Measurements from ENCODE around the gene GLRX3. TPM values are rescaled to one million over a fixed set of nuclear protein-coding genes. Genes with fewer than 3 reads are reported as not detected.

The GLRX3 gene
- total and polyA plus RNA-seq, 2 donors (not counting 1 experiment from before 2014, with no cell fraction given): 26.9 to 45.4 TPM

DNA sequence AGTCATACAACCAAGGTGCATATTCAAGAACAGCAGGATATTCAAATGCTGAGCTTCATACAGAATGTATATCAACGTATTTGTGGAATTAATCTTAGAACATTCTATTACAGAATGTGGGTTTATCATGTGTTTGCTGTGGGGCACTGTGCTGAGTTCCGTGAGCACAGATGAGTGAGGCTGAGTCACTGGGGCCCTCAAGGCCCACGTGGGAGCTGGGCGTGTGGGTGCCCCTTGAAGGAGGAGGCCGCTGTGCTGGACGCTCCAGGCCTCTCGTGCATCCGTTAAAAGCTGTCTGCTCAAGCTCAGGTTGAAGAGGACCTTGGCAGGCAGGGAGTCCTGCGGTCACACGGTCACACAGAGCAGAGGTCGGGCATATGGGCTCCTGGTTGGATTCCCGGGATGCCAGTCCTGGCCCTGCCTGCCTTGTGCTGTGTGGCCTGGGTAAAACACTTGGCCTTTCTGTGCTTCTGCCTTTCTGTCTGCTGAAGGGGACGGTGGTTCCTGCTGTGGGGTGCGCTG, 70.1 kb downstream of the GLRX3 start:
- no peaks in the 10 kb centered on the region for H3K9me3 ChIP-seq (ENCODE audit: control extremely low read depth in 1 of 3, control insufficient read depth in 2 of 3, insufficient read depth in 1 of 3, low read length in 2 of 3)
- no peaks in the 10 kb centered on the region for H3K27me3 Mint-ChIP-seq
- no peak overlapping the region for H3K4me3 ChIP-seq (ENCODE audit: control extremely low read depth in 1 of 5, extremely low read depth in 1 of 5, insufficient read depth in 1 of 5, low read depth in 2 of 5, low read length in 4 of 5)
- no peaks in the 10 kb centered on the region for H3K4me1 Mint-ChIP-seq
- POLR2A ChIA-PET: no interaction called here
- H2AFZ ChIP-seq (ENCODE audit: insufficient read depth, low read depth, low read length, poor library complexity, severe bottlenecking): no peak overlapping the region
- WGBS (ENCODE audit: insufficient coverage): 94% methylated on average over 13 of the region's 14 CpGs
- no peak overlapping the region for H3K27ac ChIP-seq (ENCODE audit: low read length in 2 of 2)
- no peaks in the 10 kb centered on the region for H4K20me1 ChIP-seq (ENCODE audit: control insufficient read depth, insufficient read depth, low read length, poor library complexity, severe bottlenecking)
- CTCF ChIA-PET: no interaction called here
- no peak for DNase-seq
- H3K9me3 Mint-ChIP-seq (ENCODE audit: insufficient read depth): no peaks in the 10 kb centered on the region
- intact Hi-C loops (cut with micrococcal nuclease): no loop called here
- no peaks in the 10 kb centered on the region for H3K36me3 ChIP-seq (replicated peaks in 1 of 2; ENCODE audit: control extremely low read depth in 1 of 2, control insufficient read depth in 1 of 2, extremely low read depth in 1 of 2, insufficient read depth in 2 of 2, low read length in 1 of 2)
- no peaks in the 10 kb centered on the region for H3K79me2 ChIP-seq (ENCODE audit: control insufficient read depth, insufficient read depth, low read length)
- no peak overlapping the region for H3K4me3 Mint-ChIP-seq
- TF ChIP-seq, protein P1, sequence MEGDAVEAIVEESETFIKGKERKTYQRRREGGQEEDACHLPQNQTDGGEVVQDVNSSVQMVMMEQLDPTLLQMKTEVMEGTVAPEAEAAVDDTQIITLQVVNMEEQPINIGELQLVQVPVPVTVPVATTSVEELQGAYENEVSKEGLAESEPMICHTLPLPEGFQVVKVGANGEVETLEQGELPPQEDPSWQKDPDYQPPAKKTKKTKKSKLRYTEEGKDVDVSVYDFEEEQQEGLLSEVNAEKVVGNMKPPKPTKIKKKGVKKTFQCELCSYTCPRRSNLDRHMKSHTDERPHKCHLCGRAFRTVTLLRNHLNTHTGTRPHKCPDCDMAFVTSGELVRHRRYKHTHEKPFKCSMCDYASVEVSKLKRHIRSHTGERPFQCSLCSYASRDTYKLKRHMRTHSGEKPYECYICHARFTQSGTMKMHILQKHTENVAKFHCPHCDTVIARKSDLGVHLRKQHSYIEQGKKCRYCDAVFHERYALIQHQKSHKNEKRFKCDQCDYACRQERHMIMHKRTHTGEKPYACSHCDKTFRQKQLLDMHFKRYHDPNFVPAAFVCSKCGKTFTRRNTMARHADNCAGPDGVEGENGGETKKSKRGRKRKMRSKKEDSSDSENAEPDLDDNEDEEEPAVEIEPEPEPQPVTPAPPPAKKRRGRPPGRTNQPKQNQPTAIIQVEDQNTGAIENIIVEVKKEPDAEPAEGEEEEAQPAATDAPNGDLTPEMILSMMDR (IDR thresholded peaks at IDR 0.05): no peak
- no peak for TF ChIP-seq EZH2 (IDR thresholded peaks at IDR 0.05; ENCODE audit: borderline replicate concordance, insufficient read depth, low read depth, low read length, poor library complexity, severe bottlenecking)
- H3K9ac ChIP-seq (ENCODE audit: low read length): no peak overlapping the region
- no peak for ATAC-seq (ENCODE audit: low read depth)
- H3K4me2 ChIP-seq (replicated peaks; ENCODE audit: low read depth, low read length, poor library complexity, severe bottlenecking): no peak overlapping the region
- H3K27me3 ChIP-seq (replicated peaks in 1 of 4; ENCODE audit: control extremely low read depth in 1 of 4, control insufficient read depth in 3 of 4, insufficient read depth in 4 of 4, low read length in 3 of 4): no peaks in the 10 kb centered on the region
- H3K4me1 ChIP-seq (ENCODE audit: control insufficient read depth in 2 of 2, insufficient read depth in 2 of 2, low read length in 2 of 2): no peaks in the 10 kb centered on the region
- H3K27ac Mint-ChIP-seq: no peak overlapping the region

DNA sequence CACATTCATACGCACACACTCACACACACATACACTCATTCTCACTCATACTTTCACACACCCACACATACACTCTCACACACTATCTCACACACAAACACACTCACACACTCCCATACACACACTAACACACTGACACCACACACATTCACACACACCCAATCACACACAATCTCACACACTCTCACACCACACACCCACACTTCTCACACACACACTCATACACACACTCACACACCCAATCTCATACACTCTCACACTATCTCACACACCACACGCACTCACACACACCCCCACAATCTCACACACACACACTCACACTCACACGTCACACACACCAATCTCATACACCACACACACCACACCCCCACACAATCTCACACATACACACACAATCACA, 71.0 kb downstream of the GLRX3 start:
- intact Hi-C loops (cut with micrococcal nuclease): no loop called here
- H3K36me3 ChIP-seq (replicated peaks in 1 of 2; ENCODE audit: control extremely low read depth in 1 of 2, control insufficient read depth in 1 of 2, extremely low read depth in 1 of 2, insufficient read depth in 2 of 2, low read length in 1 of 2): no peaks in the 10 kb centered on the region
- H3K4me1 ChIP-seq (ENCODE audit: control insufficient read depth in 2 of 2, insufficient read depth in 2 of 2, low read length in 2 of 2): no peaks in the 10 kb centered on the region
- no peak overlapping the region for H3K27ac ChIP-seq (ENCODE audit: low read length in 2 of 2)
- H3K9me3 ChIP-seq (ENCODE audit: control extremely low read depth in 1 of 3, control insufficient read depth in 2 of 3, insufficient read depth in 1 of 3, low read length in 2 of 3): no peaks in the 10 kb centered on the region
- H3K9ac ChIP-seq (ENCODE audit: low read length): no peak overlapping the region
- H3K27me3 ChIP-seq (replicated peaks in 1 of 4; ENCODE audit: control extremely low read depth in 1 of 4, control insufficient read depth in 3 of 4, insufficient read depth in 4 of 4, low read length in 3 of 4): no peaks in the 10 kb centered on the region
- no peak overlapping the region for H2AFZ ChIP-seq (ENCODE audit: insufficient read depth, low read depth, low read length, poor library complexity, severe bottlenecking)
- H3K27me3 Mint-ChIP-seq: no peaks in the 10 kb centered on the region
- ChIA-PET CTCF (no interaction called here), POLR2A (no interaction called here)
- ATAC-seq (ENCODE audit: low read depth): no peak
- H3K79me2 ChIP-seq (ENCODE audit: control insufficient read depth, insufficient read depth, low read length): no peaks in the 10 kb centered on the region
- H3K4me3 Mint-ChIP-seq: no peak overlapping the region
- H3K4me1 Mint-ChIP-seq: no peaks in the 10 kb centered on the region
- DNase-seq: no peak
- no peak for TF ChIP-seq EZH2 (IDR thresholded peaks at IDR 0.05; ENCODE audit: borderline replicate concordance, insufficient read depth, low read depth, low read length, poor library complexity, severe bottlenecking)
- TF ChIP-seq, protein P1 (IDR thresholded peaks at IDR 0.05): no peak
- H3K4me2 ChIP-seq (replicated peaks; ENCODE audit: low read depth, low read length, poor library complexity, severe bottlenecking): no peak overlapping the region
- H3K4me3 ChIP-seq (ENCODE audit: control extremely low read depth in 1 of 5, extremely low read depth in 1 of 5, insufficient read depth in 1 of 5, low read depth in 2 of 5, low read length in 4 of 5): no peak overlapping the region
- no peak overlapping the region for H3K27ac Mint-ChIP-seq
- no peaks in the 10 kb centered on the region for H3K9me3 Mint-ChIP-seq (ENCODE audit: insufficient read depth)
- WGBS (ENCODE audit: insufficient coverage): 96% methylated on average over 3 of the region's 3 CpGs
- H4K20me1 ChIP-seq (ENCODE audit: control insufficient read depth, insufficient read depth, low read length, poor library complexity, severe bottlenecking): no peaks in the 10 kb centered on the region
